GM23338 (cell line): ENCODE results near the gene ARHGAP9. TPM values are rescaled to one million over a fixed set of nuclear protein-coding genes. Genes with fewer than 3 reads are reported as not detected.
A peak's percentile ranks its signal among the peaks of the same experiment; 100 is the strongest.

ENCODE experiments used
- ATAC-seq: fragments of 200-7000 bp; cut with Tn5 transposase; 3 replicates; pipeline ENCODE4 v1.9.1; 2020
- DNase-seq: peaks from one replicate; pipeline ENCODE4 v3.0.0-alpha.2; 2015; ENCODE audit warnings: low spot score
- H2AFZ ChIP-seq: fragments of 200-600 bp; sonication (generic); 2 replicates; pipeline ENCODE4 v1.8.0; 2016; ENCODE audit warnings: antibody characterized with exemption, mild to moderate bottlenecking, moderate library complexity
- H3F3A ChIP-seq: fragments of 200-600 bp; sonication (generic); replicated peaks from 2 replicates; pipeline ENCODE4 v1.8.0; 2017; ENCODE audit warnings: antibody characterized with exemption, mixed run types, low read depth
- H3K27ac ChIP-seq: fragments of 200-600 bp; sonication (generic); 2 replicates; pipeline ENCODE4 v1.6.1; 2016; ENCODE audit warnings: low read depth
- H3K27me3 ChIP-seq: fragments of 200-600 bp; sonication (generic); 2 replicates; pipeline ENCODE4 v1.8.0; 2016; ENCODE audit warnings: mild to moderate bottlenecking, mixed run types, moderate library complexity; ENCODE audit not compliant: insufficient read depth
- H3K36me3 ChIP-seq: fragments of 200-600 bp; sonication (generic); 2 replicates; pipeline ENCODE4 v1.8.0; 2016; ENCODE audit warnings: mild to moderate bottlenecking; ENCODE audit not compliant: insufficient read depth
- H3K4me1 ChIP-seq: fragments of 200-600 bp; sonication (generic); 2 replicates; pipeline ENCODE4 v1.8.0; 2016; ENCODE audit warnings: mild to moderate bottlenecking, moderate library complexity; ENCODE audit not compliant: insufficient read depth
- H3K4me2 ChIP-seq: fragments of 200-600 bp; sonication (generic); 2 replicates; pipeline ENCODE4 v1.7.1; 2017; ENCODE audit warnings: mixed run types
- H3K4me3 ChIP-seq: fragments of 200-600 bp; sonication (generic); 2 replicates; pipeline ENCODE4 v1.6.1; 2016; ENCODE audit warnings: mixed run types
- H3K79me2 ChIP-seq: fragments of 200-600 bp; sonication (generic); replicated peaks from 2 replicates; pipeline ENCODE4 v1.8.0; 2017; ENCODE audit warnings: mild to moderate bottlenecking; ENCODE audit not compliant: insufficient read depth
- H3K9me2 ChIP-seq: fragments of 200-600 bp; sonication (generic); 2 replicates; pipeline ENCODE4 v1.8.0; 2017; ENCODE audit not compliant: insufficient read depth
- H4K20me1 ChIP-seq: fragments of 200-600 bp; sonication (generic); replicated peaks from 2 replicates; pipeline ENCODE4 v1.8.0; 2017; ENCODE audit warnings: mild to moderate bottlenecking; ENCODE audit not compliant: insufficient read depth
- H3K27ac Mint-ChIP-seq: 2 replicates; pipeline ENCODE4 v1.8.0; 2020; ENCODE audit warnings: inconsistent platforms, mild to moderate bottlenecking, moderate library complexity, mixed read lengths
- H3K27me3 Mint-ChIP-seq: 3 replicates; pipeline ENCODE4 v1.8.0; 2022; ENCODE audit warnings: low read depth, mild to moderate bottlenecking, moderate library complexity, mixed read lengths, inconsistent platforms; ENCODE audit not compliant: insufficient read depth, poor library complexity
- H3K36me3 Mint-ChIP-seq: 3 replicates; pipeline ENCODE4 v1.8.0; 2021; ENCODE audit warnings: low read depth, mild to moderate bottlenecking, inconsistent platforms, moderate library complexity, mixed read lengths
- H3K4me1 Mint-ChIP-seq: 3 replicates; pipeline ENCODE4 v1.8.0; 2020; ENCODE audit warnings: mild to moderate bottlenecking, inconsistent platforms, mixed read lengths
- H3K4me3 Mint-ChIP-seq: 3 replicates; pipeline ENCODE4 v1.8.0; 2021; ENCODE audit warnings: moderate library complexity, mild to moderate bottlenecking, inconsistent platforms, mixed read lengths
- H3K9me3 Mint-ChIP-seq: 3 replicates; pipeline ENCODE4 v1.8.0; 2020; ENCODE audit warnings: moderate library complexity, mild to moderate bottlenecking, inconsistent platforms, mixed read lengths
- CREB1 ChIP-seq: fragments of 250-450 bp; sonication (Bioruptor Pico); IDR thresholded peaks from 2 replicates; pipeline ENCODE4 v1.5.0; 2020; ENCODE audit warnings: low read depth, mild to moderate bottlenecking, moderate library complexity
- EZH2phosphoT487 ChIP-seq: fragments of 200-600 bp; sonication (generic); IDR thresholded peaks from one replicate; pipeline ENCODE4 v1.8.1; 2018; ENCODE audit warnings: antibody characterized with exemption; ENCODE audit not compliant: unreplicated experiment
- JUNB ChIP-seq: IDR thresholded peaks from one replicate; pipeline ENCODE4 v1.6.1; 2016; ENCODE audit warnings: antibody characterized with exemption; ENCODE audit not compliant: unreplicated experiment
- NANOG ChIP-seq: IDR thresholded peaks from 2 replicates; pipeline ENCODE4 v1.6.1; 2016; ENCODE audit warnings: antibody characterized with exemption, borderline replicate concordance
- POLR2AphosphoS5 ChIP-seq: IDR thresholded peaks from 2 replicates; pipeline ENCODE4 v1.6.1; 2016; ENCODE audit warnings: antibody characterized with exemption, low read depth
- ZNF114 ChIP-seq: fragments of 250-450 bp; sonication (Bioruptor Pico); IDR thresholded peaks from 2 replicates; pipeline ENCODE4 v1.5.0; 2020; ENCODE audit warnings: mild to moderate bottlenecking, moderate library complexity
- polyA plus RNA-seq: library from polyadenylated mRNA; unstranded; fragments of >200 nt; fragmentation: Nextera tagmentation; extraction: Ambion mirVana; gene quantifications from 2 replicates; pipeline ENCODE4 v1.2.1, GENCODE V29; 2016
- total RNA-seq: library from RNA; depleted of rRNA; stranded (reverse); fragments of >200 nt; shearing (Covaris generic); gene quantifications from 2 replicates; pipeline ENCODE4 v1.2.3, GENCODE V29; 2014
- TF ChIP-seq, protein P1 (sequence below), 2 experiments: fragments of 200-600 bp in 1 of 2; sonication (generic) in 1 of 2; conservative IDR thresholded peaks; 2 replicates each; pipeline versions ENCODE4 v1.5.1 to v1.6.1; 2016 to 2017; ENCODE audit warnings: antibody characterized with exemption in 2 of 2, low read depth in 2 of 2, mild to moderate bottlenecking in 2 of 2, moderate library complexity in 1 of 2
- TF ChIP-seq, protein P2 (sequence below): IDR thresholded peaks from 2 replicates; pipeline ENCODE4 v1.6.1; 2016; ENCODE audit warnings: antibody characterized with exemption

Gene ARHGAP9
- total and polyA plus RNA-seq, 2 experiments from 2014 or later, result 4.5 to 7.1 TPM

- H4K20me1 ChIP-seq, result peaks cover 37% of the 10 kb centered on the region
- peak; percentile 65 for DNase-seq
- no peaks in the 10 kb centered on the region for H3K27me3 ChIP-seq
- TF ChIP-seq CREB1 (no peak), NANOG (no peak), EZH2phosphoT487 (no peak)
- TF ChIP-seq, protein P1, sequence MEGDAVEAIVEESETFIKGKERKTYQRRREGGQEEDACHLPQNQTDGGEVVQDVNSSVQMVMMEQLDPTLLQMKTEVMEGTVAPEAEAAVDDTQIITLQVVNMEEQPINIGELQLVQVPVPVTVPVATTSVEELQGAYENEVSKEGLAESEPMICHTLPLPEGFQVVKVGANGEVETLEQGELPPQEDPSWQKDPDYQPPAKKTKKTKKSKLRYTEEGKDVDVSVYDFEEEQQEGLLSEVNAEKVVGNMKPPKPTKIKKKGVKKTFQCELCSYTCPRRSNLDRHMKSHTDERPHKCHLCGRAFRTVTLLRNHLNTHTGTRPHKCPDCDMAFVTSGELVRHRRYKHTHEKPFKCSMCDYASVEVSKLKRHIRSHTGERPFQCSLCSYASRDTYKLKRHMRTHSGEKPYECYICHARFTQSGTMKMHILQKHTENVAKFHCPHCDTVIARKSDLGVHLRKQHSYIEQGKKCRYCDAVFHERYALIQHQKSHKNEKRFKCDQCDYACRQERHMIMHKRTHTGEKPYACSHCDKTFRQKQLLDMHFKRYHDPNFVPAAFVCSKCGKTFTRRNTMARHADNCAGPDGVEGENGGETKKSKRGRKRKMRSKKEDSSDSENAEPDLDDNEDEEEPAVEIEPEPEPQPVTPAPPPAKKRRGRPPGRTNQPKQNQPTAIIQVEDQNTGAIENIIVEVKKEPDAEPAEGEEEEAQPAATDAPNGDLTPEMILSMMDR (conservative IDR thresholded peaks at IDR 0.05; ENCODE audit: low read depth in 2 of 2), result peak; percentile 19 to 41; a peak in 2 of 4 replicates
- peaks cover 33% of the 10 kb centered on the region for H3K79me2 ChIP-seq
- Mint-ChIP-seq H3K27me3 (peaks cover 45% of the 10 kb centered on the region), H3K9me3 (no peaks in the 10 kb centered on the region; the same call in 2 of the 3 replicates), H3K36me3 (peaks cover 38% of the 10 kb centered on the region), H3K27ac (peak overlapping the region; percentile 92), H3K4me3 (peak overlapping the region; percentile 83), H3K4me1 (peaks cover 56% of the 10 kb centered on the region)
- peak overlapping the region; percentile 82 for H3K4me3 ChIP-seq
- ATAC-seq, result peak; percentile 7; the same call in 2 of the 3 replicates
- H3K4me1 ChIP-seq, result peaks cover 43% of the 10 kb centered on the region
- 0 out of 2 replicates have a peak overlapping the region, but pooled peaks have one; percentile 41 for H2AFZ ChIP-seq
- H3K36me3 ChIP-seq, result peaks cover 13% of the 10 kb centered on the region
- H3K9me2 ChIP-seq, result no peaks in the 10 kb centered on the region
- peak overlapping the region; percentile 70; the same call in 1 of the 2 replicates for H3K27ac ChIP-seq
- peak overlapping the region; percentile 86 for H3K4me2 ChIP-seq
- peaks cover 60% of the 10 kb centered on the region for H3F3A ChIP-seq
These were observed 41.9 kb upstream of the ARHGAP9 start for GRCh38 chr12:57521525-57522010.

- peak within 1 kb of the TSS; percentile 99 for H3K4me2 ChIP-seq
- peak within 1 kb of the TSS; percentile 82 for H3K4me3 ChIP-seq
- DNase-seq (peak; percentile 99), ATAC-seq (peak; percentile 61)
- H3F3A ChIP-seq, result peaks cover 71% of the 10 kb centered on the region
- H3K9me2 ChIP-seq, result no peaks in the 10 kb centered on the region
- H2AFZ ChIP-seq, result peak within 1 kb of the TSS; percentile 41; the same call in 1 of the 2 replicates
- H3K4me1 ChIP-seq, result peaks cover 39% of the 10 kb centered on the region
- Mint-ChIP-seq H3K27ac (peak within 1 kb of the TSS; percentile 99), H3K4me1 (peaks cover 52% of the 10 kb centered on the region), H3K27me3 (peaks cover 51% of the 10 kb centered on the region), H3K9me3 (no peaks in the 10 kb centered on the region; the same call in 2 of the 3 replicates), H3K4me3 (peak within 1 kb of the TSS; percentile 83), H3K36me3 (peaks cover 51% of the 10 kb centered on the region)
- TF ChIP-seq EZH2phosphoT487 (no peak), ZNF114 (CRISPR knock-in tag) (no peak), JUNB (peak; percentile 68), POLR2AphosphoS5 (peak; percentile 99), CREB1 (peak; percentile 73; the same call in 1 of the 2 replicates)
- TF ChIP-seq, protein P2, sequence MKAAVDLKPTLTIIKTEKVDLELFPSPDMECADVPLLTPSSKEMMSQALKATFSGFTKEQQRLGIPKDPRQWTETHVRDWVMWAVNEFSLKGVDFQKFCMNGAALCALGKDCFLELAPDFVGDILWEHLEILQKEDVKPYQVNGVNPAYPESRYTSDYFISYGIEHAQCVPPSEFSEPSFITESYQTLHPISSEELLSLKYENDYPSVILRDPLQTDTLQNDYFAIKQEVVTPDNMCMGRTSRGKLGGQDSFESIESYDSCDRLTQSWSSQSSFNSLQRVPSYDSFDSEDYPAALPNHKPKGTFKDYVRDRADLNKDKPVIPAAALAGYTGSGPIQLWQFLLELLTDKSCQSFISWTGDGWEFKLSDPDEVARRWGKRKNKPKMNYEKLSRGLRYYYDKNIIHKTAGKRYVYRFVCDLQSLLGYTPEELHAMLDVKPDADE, result peak; percentile 63; the same call in 1 of the 2 replicates
- TF ChIP-seq, protein P1 (conservative IDR thresholded peaks at IDR 0.05; ENCODE audit: low read depth in 2 of 2), result no peak
- H3K36me3 ChIP-seq, result peaks cover 26% of the 10 kb centered on the region
- peaks cover 33% of the 10 kb centered on the region for H3K79me2 ChIP-seq
- no peaks in the 10 kb centered on the region for H3K27me3 ChIP-seq
- peak within 1 kb of the TSS; percentile 98 for H3K27ac ChIP-seq
- H4K20me1 ChIP-seq, result peaks cover 38% of the 10 kb centered on the region
These were observed 40.6 kb upstream of the ARHGAP9 start, which contains the start of gene DDIT3 for GRCh38 chr12:57520053-57520818. DDIT3 (minus strand) TSS chr12:57520514; CDS start chr12:57517406, 3,108 bp downstream.
